ENCODE measurements around the gene GREM2.

GREM2 gene

DNA sequence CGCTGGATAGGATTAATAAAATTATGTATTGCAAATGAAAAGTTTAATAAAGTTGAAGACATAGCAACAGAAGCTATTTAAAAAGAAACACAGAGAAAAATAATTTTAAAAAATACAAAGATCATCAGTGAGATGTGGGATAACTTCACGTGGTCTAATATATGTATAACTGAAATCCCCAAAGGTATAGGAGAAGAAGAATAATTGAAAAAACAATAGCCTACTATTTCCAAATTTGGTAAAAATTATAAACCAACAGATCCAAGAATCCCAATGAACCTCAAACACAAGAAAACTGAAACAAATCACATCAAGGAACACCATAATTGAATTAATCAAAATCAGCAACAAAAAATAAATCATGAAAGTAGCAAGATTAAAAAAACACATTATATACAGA, 44.9 kb downstream of the GREM2 start:
- peaks cover 4% of the 10 kb centered on the region; the same call in 1 of the 2 replicates for H3K4me1 ChIP-seq (ENCODE audit: low read length)
- H3K79me2 ChIP-seq (ENCODE audit: low read length) = no peaks in the 10 kb centered on the region
- TF ChIP-seq EZH2 (optimal IDR thresholded peaks at IDR 0.05; ENCODE audit: low read depth, low read length) (no peak), EZH2phosphoT487 (IDR thresholded peaks at IDR 0.05; ENCODE audit: low read length) (no peak)
- TF ChIP-seq, protein P1, sequence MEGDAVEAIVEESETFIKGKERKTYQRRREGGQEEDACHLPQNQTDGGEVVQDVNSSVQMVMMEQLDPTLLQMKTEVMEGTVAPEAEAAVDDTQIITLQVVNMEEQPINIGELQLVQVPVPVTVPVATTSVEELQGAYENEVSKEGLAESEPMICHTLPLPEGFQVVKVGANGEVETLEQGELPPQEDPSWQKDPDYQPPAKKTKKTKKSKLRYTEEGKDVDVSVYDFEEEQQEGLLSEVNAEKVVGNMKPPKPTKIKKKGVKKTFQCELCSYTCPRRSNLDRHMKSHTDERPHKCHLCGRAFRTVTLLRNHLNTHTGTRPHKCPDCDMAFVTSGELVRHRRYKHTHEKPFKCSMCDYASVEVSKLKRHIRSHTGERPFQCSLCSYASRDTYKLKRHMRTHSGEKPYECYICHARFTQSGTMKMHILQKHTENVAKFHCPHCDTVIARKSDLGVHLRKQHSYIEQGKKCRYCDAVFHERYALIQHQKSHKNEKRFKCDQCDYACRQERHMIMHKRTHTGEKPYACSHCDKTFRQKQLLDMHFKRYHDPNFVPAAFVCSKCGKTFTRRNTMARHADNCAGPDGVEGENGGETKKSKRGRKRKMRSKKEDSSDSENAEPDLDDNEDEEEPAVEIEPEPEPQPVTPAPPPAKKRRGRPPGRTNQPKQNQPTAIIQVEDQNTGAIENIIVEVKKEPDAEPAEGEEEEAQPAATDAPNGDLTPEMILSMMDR (IDR thresholded peaks at IDR 0.05; ENCODE audit: low read length) = no peak
- H3F3A ChIP-seq (ENCODE audit: insufficient read depth, low read length) = no peaks in the 10 kb centered on the region
- H3K36me3 ChIP-seq (replicated peaks; ENCODE audit: insufficient read depth, low read length) = no peaks in the 10 kb centered on the region
- no peak for DNase-seq
- no peaks in the 10 kb centered on the region for H3K27me3 ChIP-seq (replicated peaks; ENCODE audit: insufficient read depth, low read length)
- H4K20me1 ChIP-seq (ENCODE audit: insufficient read depth, low read length) = no peaks in the 10 kb centered on the region
- no peaks in the 10 kb centered on the region for H3K9me3 ChIP-seq (replicated peaks; ENCODE audit: insufficient read depth, low read length)
- no peak overlapping the region for H3K4me2 ChIP-seq (ENCODE audit: low read depth, low read length)
- H3K9ac ChIP-seq (ENCODE audit: low read length) = no peak overlapping the region
- H2AFZ ChIP-seq (ENCODE audit: low read length) = no peak overlapping the region
- no peak overlapping the region for H3K4me3 ChIP-seq (ENCODE audit: low read length)
- H3K9me2 ChIP-seq (replicated peaks; ENCODE audit: insufficient read depth, low read length) = no peaks in the 10 kb centered on the region
- H3K27ac ChIP-seq (ENCODE audit: low read length) = no peak overlapping the region

DNA sequence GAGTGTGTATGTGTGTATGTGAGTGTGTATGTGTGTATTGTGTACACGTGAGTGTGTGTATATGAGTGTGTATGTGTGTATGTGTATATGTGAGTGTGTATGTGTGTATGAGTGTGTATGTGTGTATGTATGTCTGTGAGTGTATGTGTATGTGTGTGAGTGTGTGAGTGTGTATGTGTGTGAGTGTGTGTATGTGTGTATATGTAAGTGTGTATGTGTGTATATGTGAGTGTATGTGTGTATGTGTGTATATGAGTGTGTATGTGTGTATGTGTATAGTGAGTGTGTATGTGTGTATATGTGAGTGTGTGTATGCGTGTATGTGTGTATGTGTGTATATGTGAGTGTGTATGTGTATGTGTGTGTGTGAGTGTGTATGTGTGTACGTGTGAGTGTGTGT, 49.2 kb downstream of the GREM2 start:
- DNase-seq = no peak
- no peak overlapping the region for H3K4me3 ChIP-seq (ENCODE audit: low read length)
- no peaks in the 10 kb centered on the region for H3K36me3 ChIP-seq (replicated peaks; ENCODE audit: insufficient read depth, low read length)
- H3K79me2 ChIP-seq (ENCODE audit: low read length) = no peaks in the 10 kb centered on the region
- H3K4me2 ChIP-seq (ENCODE audit: low read depth, low read length) = peak overlapping the region; percentile 32
- no peaks in the 10 kb centered on the region for H3K27me3 ChIP-seq (replicated peaks; ENCODE audit: insufficient read depth, low read length)
- H3K4me1 ChIP-seq (ENCODE audit: low read length) = peaks cover 4% of the 10 kb centered on the region; the same call in 1 of the 2 replicates
- TF ChIP-seq, protein P1 (IDR thresholded peaks at IDR 0.05; ENCODE audit: low read length) = no peak
- TF ChIP-seq EZH2phosphoT487 (IDR thresholded peaks at IDR 0.05; ENCODE audit: low read length) = no peak
- no peak for TF ChIP-seq EZH2 (optimal IDR thresholded peaks at IDR 0.05; ENCODE audit: low read depth, low read length)
- no peak overlapping the region for H3K9ac ChIP-seq (ENCODE audit: low read length)
- H2AFZ ChIP-seq (ENCODE audit: low read length) = no peak overlapping the region
- H3K9me3 ChIP-seq (replicated peaks; ENCODE audit: insufficient read depth, low read length) = no peaks in the 10 kb centered on the region
- no peaks in the 10 kb centered on the region for H3K9me2 ChIP-seq (replicated peaks; ENCODE audit: insufficient read depth, low read length)
- H3K27ac ChIP-seq (ENCODE audit: low read length) = peak overlapping the region; percentile 59; the same call in 1 of the 2 replicates
- H4K20me1 ChIP-seq (ENCODE audit: insufficient read depth, low read length) = no peaks in the 10 kb centered on the region
- H3F3A ChIP-seq (ENCODE audit: insufficient read depth, low read length) = no peaks in the 10 kb centered on the region; the same call in 1 of the 2 replicates

DNA sequence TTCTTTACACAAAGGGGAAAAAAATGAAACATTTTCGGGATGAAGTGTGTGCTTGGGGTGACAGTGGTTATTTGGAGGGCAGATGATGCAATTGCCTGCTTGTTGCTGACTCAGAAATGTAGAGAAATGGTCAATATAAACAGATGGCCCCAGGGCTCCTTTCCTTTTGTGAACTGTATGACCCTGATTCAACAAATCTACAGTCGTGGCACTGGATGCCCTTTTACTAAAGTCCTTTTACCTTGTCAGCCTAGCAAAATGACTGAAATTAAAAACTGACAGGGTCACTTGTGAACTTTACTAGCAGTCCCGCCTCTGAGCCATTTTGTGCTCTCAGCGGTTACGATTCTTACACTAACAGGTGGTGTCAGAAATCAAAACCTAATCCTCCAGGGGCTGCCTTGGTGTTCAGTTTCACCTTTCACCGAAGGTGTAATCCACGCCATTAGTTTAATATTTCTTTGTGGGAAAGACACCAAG, 49.8 kb downstream of the GREM2 start:
- H3K9me2 ChIP-seq (replicated peaks; ENCODE audit: insufficient read depth, low read length) = no peaks in the 10 kb centered on the region
- H4K20me1 ChIP-seq (ENCODE audit: insufficient read depth, low read length) = no peaks in the 10 kb centered on the region
- TF ChIP-seq, protein P1 (IDR thresholded peaks at IDR 0.05; ENCODE audit: low read length) = no peak
- TF ChIP-seq EZH2phosphoT487 (IDR thresholded peaks at IDR 0.05; ENCODE audit: low read length) = no peak
- TF ChIP-seq EZH2 (optimal IDR thresholded peaks at IDR 0.05; ENCODE audit: low read depth, low read length) = no peak
- no peaks in the 10 kb centered on the region for H3K27me3 ChIP-seq (replicated peaks; ENCODE audit: insufficient read depth, low read length)
- no peaks in the 10 kb centered on the region for H3K36me3 ChIP-seq (replicated peaks; ENCODE audit: insufficient read depth, low read length)
- peak overlapping the region; percentile 59; the same call in 1 of the 2 replicates for H3K27ac ChIP-seq (ENCODE audit: low read length)
- 0 out of 2 replicates have a peak overlapping the region, but pooled peaks have one; percentile 1 for H3K4me3 ChIP-seq (ENCODE audit: low read length)
- peak overlapping the region; percentile 32 for H3K4me2 ChIP-seq (ENCODE audit: low read depth, low read length)
- peak overlapping the region; percentile 12; the same call in 1 of the 2 replicates for H3K9ac ChIP-seq (ENCODE audit: low read length)
- 0 out of 2 replicates have a peak overlapping the region, but pooled peaks have one; percentile 29 for H2AFZ ChIP-seq (ENCODE audit: low read length)
- peak; percentile 54 for DNase-seq
- no peaks in the 10 kb centered on the region; the same call in 1 of the 2 replicates for H3F3A ChIP-seq (ENCODE audit: insufficient read depth, low read length)
- H3K4me1 ChIP-seq (ENCODE audit: low read length) = peaks cover 4% of the 10 kb centered on the region; the same call in 1 of the 2 replicates
- H3K9me3 ChIP-seq (replicated peaks; ENCODE audit: insufficient read depth, low read length) = no peaks in the 10 kb centered on the region
- H3K79me2 ChIP-seq (ENCODE audit: low read length) = no peaks in the 10 kb centered on the region

All from MM.1S (cell line).